HCT116 (cell line): ENCODE measurements around the gene SYN1. TPM values are rescaled to one million over a fixed set of nuclear protein-coding genes. Genes with fewer than 3 reads are reported as not detected.

Experiments
- ATAC-seq: fragments of 200-7000 bp; cut with Tn5 transposase; 2 replicates; pipeline ENCODE4 v1.9.1; 2020; ENCODE audit warnings: mild to moderate bottlenecking, moderate library complexity
- BruUV-seq: library from RNA; stranded (reverse); fragments of 400-500 nt; replicated peaks from 2 replicates; lab custom pipeline; 2021; lab: Mats Ljungman, UMichigan
- CTCF ChIA-PET: fragments of 300-600 bp; sonication (Branson Sonifier 250); formaldehyde crosslinking; loops from one replicate; lab custom pipeline; 2021; ENCODE audit warnings: antibody characterized with exemption; lab: Charles Lee
- POLR2A ChIA-PET: fragments of 300-600, 350-600 bp; sonication (Branson Sonifier 250); formaldehyde crosslinking; loops from one replicate; lab custom pipeline; 2021; ENCODE audit warnings: antibody characterized with exemption; lab: Charles Lee
- RAD21 ChIA-PET, 2 experiments: fragments of 300-600 bp; sonication (Branson Sonifier 250); formaldehyde crosslinking; loops; one replicate each; lab custom pipeline; 2023; ENCODE audit warnings: low total read pairs in 2 of 2; ENCODE audit not compliant: uncharacterized antibody in 2 of 2, unreplicated experiment in 2 of 2, low non-redundant PET in 1 of 2; lab: Charles Lee
- DNase-seq: peaks from one replicate; pipeline ENCODE4 v3.0.0-alpha.2; 2010; ENCODE audit warnings: low read depth, low spot score
- H2AFZ ChIP-seq: fragments of 200-600 bp; shearing (Covaris generic), sonication (generic); 2 replicates; pipeline ENCODE4 v1.6.1; 2017; ENCODE audit warnings: low read depth, mixed run types, mixed read lengths, antibody characterized with exemption, low read length; ENCODE audit not compliant: poor library complexity, severe bottlenecking
- H3K27ac ChIP-seq: 2 replicates; pipeline ENCODE4 v1.5.1; 2012; ENCODE audit warnings: low read depth, low read length
- H3K27me3 ChIP-seq: fragments of 200-600 bp; sonication (generic); 2 replicates; pipeline ENCODE4 v1.6.1; 2016; ENCODE audit warnings: mixed run types, low read length, mixed read lengths; ENCODE audit not compliant: insufficient read depth
- H3K36me3 ChIP-seq, 2 experiments: fragments of 200-500 bp in 1 of 2; fragments of 200-600 bp in 1 of 2; sonication (Bioruptor generic) in 1 of 2; sonication (generic) in 1 of 2; 2 replicates each; pipeline versions ENCODE4 v1.5.1 to v1.6.1; 2014 to 2016; ENCODE audit warnings: low read length in 2 of 2, inconsistent platforms in 1 of 2, mixed read lengths in 1 of 2, mixed run types in 1 of 2; ENCODE audit not compliant: insufficient read depth in 2 of 2, control insufficient read depth in 1 of 2
- H3K4me1 ChIP-seq, 2 experiments: fragments of 200-600 bp in 1 of 2; sonication (generic) in 1 of 2; 2 replicates each; pipeline versions ENCODE4 v1.5.1 to v1.6.1; 2012 to 2017; ENCODE audit warnings: low read length in 2 of 2, inconsistent platforms in 1 of 2, mild to moderate bottlenecking in 1 of 2, mixed read lengths in 1 of 2, mixed run types in 1 of 2, moderate library complexity in 1 of 2; ENCODE audit not compliant: insufficient read depth in 2 of 2, control insufficient read depth in 1 of 2
- H3K4me2 ChIP-seq: fragments of 200-600 bp; sonication (generic); 2 replicates; pipeline ENCODE4 v1.6.1; 2017; ENCODE audit warnings: mixed run types, low read length, mixed read lengths
- H3K4me3 ChIP-seq, 2 experiments: fragments of 200-600 bp in 1 of 2; sonication (generic) in 1 of 2; replicated peaks in 1 of 2; 2 replicates each; pipeline ENCODE4 v1.5.1; 2011 to 2016; ENCODE audit warnings: low read length in 2 of 2, control low read depth in 1 of 2, low read depth in 1 of 2, mild to moderate bottlenecking in 1 of 2, mixed read lengths in 1 of 2, mixed run types in 1 of 2
- H3K79me2 ChIP-seq: fragments of 200-600 bp; sonication (generic); 2 replicates; pipeline ENCODE4 v1.6.1; 2017; ENCODE audit warnings: mild to moderate bottlenecking, mixed run types, low read length, moderate library complexity, mixed read lengths; ENCODE audit not compliant: insufficient read depth
- H3K9ac ChIP-seq: fragments of 200-600 bp; sonication (generic); 2 replicates; pipeline ENCODE4 v1.6.1; 2016; ENCODE audit warnings: low read length, mixed read lengths
- H3K9me2 ChIP-seq: fragments of 200-600 bp; sonication (generic), shearing (Covaris generic); 2 replicates; pipeline ENCODE4 v1.6.1; 2017; ENCODE audit warnings: mixed run types, mild to moderate bottlenecking, moderate library complexity; ENCODE audit not compliant: insufficient read depth
- H3K9me3 ChIP-seq, 2 experiments: fragments of 200-500 bp in 1 of 2; fragments of 200-600 bp in 1 of 2; sonication (Bioruptor generic) in 1 of 2; sonication (generic) in 1 of 2; 2 replicates each; pipeline ENCODE4 v1.6.1; 2014 to 2017; ENCODE audit warnings: low read length in 2 of 2, mixed read lengths in 2 of 2, inconsistent platforms in 1 of 2, low read depth in 1 of 2, mild to moderate bottlenecking in 1 of 2, mixed run types in 1 of 2, moderate library complexity in 1 of 2; ENCODE audit not compliant: control insufficient read depth in 1 of 2, insufficient read depth in 1 of 2
- H4K20me1 ChIP-seq: fragments of 200-600 bp; sonication (generic), shearing (Covaris generic); 2 replicates; pipeline ENCODE4 v1.6.1; 2017; ENCODE audit warnings: mixed run types, mild to moderate bottlenecking, moderate library complexity; ENCODE audit not compliant: insufficient read depth
- ATF3 ChIP-seq: IDR thresholded peaks from 2 replicates; pipeline ENCODE4 v1.6.1; 2012
- CTCF ChIP-seq, 3 experiments: fragments of 200-600 bp in 1 of 3; sonication (generic) in 1 of 3; IDR thresholded peaks in 2 of 3; conservative IDR thresholded peaks in 1 of 3; 2 replicates each; pipeline ENCODE4 v1.5.1; 2012 to 2017; ENCODE audit warnings: low read depth in 2 of 3, low read length in 2 of 3, antibody characterized with exemption in 1 of 3, borderline replicate concordance in 1 of 3, control low read depth in 1 of 3, mild to moderate bottlenecking in 1 of 3, mixed read lengths in 1 of 3, mixed run types in 1 of 3, moderate library complexity in 1 of 3; ENCODE audit not compliant: insufficient read depth in 1 of 3
- EGR1 ChIP-seq: IDR thresholded peaks from 2 replicates; pipeline ENCODE4 v1.6.1; 2012; ENCODE audit warnings: low read depth
- ELF1 ChIP-seq: IDR thresholded peaks from 2 replicates; pipeline ENCODE4 v1.6.1; 2012; ENCODE audit warnings: low read depth, borderline replicate concordance
- EZH2phosphoT487 ChIP-seq: fragments of 200-600 bp; IDR thresholded peaks from 2 replicates; pipeline ENCODE4 v1.6.1; 2018; ENCODE audit warnings: antibody characterized with exemption, borderline replicate concordance
- FOSL1 ChIP-seq: IDR thresholded peaks from 2 replicates; pipeline ENCODE4 v1.6.1; 2012; ENCODE audit warnings: low read depth
- JUND ChIP-seq: IDR thresholded peaks from 2 replicates; pipeline ENCODE4 v1.6.1; 2012
- RAD21 ChIP-seq: IDR thresholded peaks from 2 replicates; pipeline ENCODE4 v1.6.1; 2012; ENCODE audit warnings: low read depth, mild to moderate bottlenecking
- SP1 ChIP-seq: IDR thresholded peaks from 2 replicates; pipeline ENCODE4 v1.6.1; 2012; ENCODE audit warnings: low read depth
- YY1 ChIP-seq: IDR thresholded peaks from 2 replicates; pipeline ENCODE4 v1.6.1; 2011; ENCODE audit warnings: low read length, low read depth, moderate library complexity, mild to moderate bottlenecking; ENCODE audit not compliant: insufficient replicate concordance; ENCODE audit errors: extremely low read depth
- ZFX ChIP-seq: fragments of 450-650 bp; IDR thresholded peaks from 2 replicates; pipeline ENCODE4 v1.6.1; 2017
- intact Hi-C: fragments of 100-400 bp; cut with micrococcal nuclease; formaldehyde crosslinking; loops from 2 replicates; pipeline ENCODE4 v1.10.0; 2022
- total RNA-seq: library from RNA; stranded (reverse); gene quantifications from one replicate; pipeline ENCODE4 v1.2.1, GENCODE V29; 2021; ENCODE audit not compliant: unreplicated experiment

SYN1 gene
- total RNA-seq, 1 experiment from 2014 or later = 0.86 TPM

- H4K20me1 ChIP-seq = no peaks in the 10 kb centered on the region
- no peaks in the 10 kb centered on the region for H3K27me3 ChIP-seq
- no peaks in the 10 kb centered on the region for H3K36me3 ChIP-seq
- TF ChIP-seq JUND (no peak), EGR1 (no peak), EZH2phosphoT487 (no peak), ZFX (no peak), FOSL1 (no peak)
- TF ChIP-seq, all 23 proteins: peak for 0
- Histone ChIP-seq H3K9me3 (no peaks in the 10 kb centered on the region), H3K9ac (no peak overlapping the region), H3K9me2 (no peaks in the 10 kb centered on the region), H3K79me2 (no peaks in the 10 kb centered on the region), H3K27ac (no peak overlapping the region), H2AFZ (no peak overlapping the region), H3K4me2 (no peak overlapping the region), H3K4me3 (no peak overlapping the region), H3K4me1 (no peaks in the 10 kb centered on the region; a peak in 1 of 4 replicates)
- intact Hi-C loops = no loop called here
- no peak for DNase-seq
- no peak for ATAC-seq
- ChIA-PET CTCF (no interaction called here), RAD21 (no interaction called here), POLR2A (no interaction called here)
- no TSS peak for BruUV-seq
These were observed 9.1 kb downstream of the SYN1 start for GRCh38 chrX:47610511-47610910.

GRCh38 chrX:47608130-47608810 is 11.4 kb downstream of the SYN1 start:
- POLR2A ChIA-PET = no interaction called here
- intact Hi-C loops = no loop called here
- RAD21 ChIA-PET = no interaction called here

More at GRCh38 chrX:47608130-47608810, 11.4 kb downstream of the SYN1 start:
- Histone ChIP-seq H3K4me1 (no peaks in the 10 kb centered on the region), H3K27me3 (no peaks in the 10 kb centered on the region), H2AFZ (no peak overlapping the region), H3K4me2 (no peak overlapping the region), H3K36me3 (no peaks in the 10 kb centered on the region), H3K4me3 (no peak overlapping the region), H3K27ac (no peak overlapping the region), H3K9me2 (no peaks in the 10 kb centered on the region), H3K9ac (no peak overlapping the region), H4K20me1 (no peaks in the 10 kb centered on the region), H3K79me2 (no peaks in the 10 kb centered on the region), H3K9me3 (no peaks in the 10 kb centered on the region)
- no peak for TF ChIP-seq RAD21
- TF ChIP-seq YY1 = no peak
- TF ChIP-seq SP1 = no peak
- no peak for TF ChIP-seq CTCF (IDR thresholded peaks at IDR 0.05 in 2 of 3, conservative IDR thresholded peaks at IDR 0.05 in 1 of 3; ENCODE audit: borderline replicate concordance in 1 of 3, insufficient read depth in 1 of 3, low read depth in 2 of 3, low read length in 2 of 3)
- no peak for TF ChIP-seq ELF1
- TF ChIP-seq ATF3 = no peak
- CTCF ChIA-PET = no interaction called here
- DNase-seq = no peak
- ATAC-seq = no peak
- BruUV-seq = no TSS peak
